Measurements from ENCODE around the gene ZNF48. TPM values are rescaled to one million over a fixed set of nuclear protein-coding genes. Genes with fewer than 3 reads are reported as not detected.
A peak's percentile ranks its signal among the peaks of the same experiment; 100 is the strongest.

Gene ZNF48
- total and polyA plus RNA-seq, 11 donors: 3.1 to 11.0 (median 5.9) TPM

DNA sequence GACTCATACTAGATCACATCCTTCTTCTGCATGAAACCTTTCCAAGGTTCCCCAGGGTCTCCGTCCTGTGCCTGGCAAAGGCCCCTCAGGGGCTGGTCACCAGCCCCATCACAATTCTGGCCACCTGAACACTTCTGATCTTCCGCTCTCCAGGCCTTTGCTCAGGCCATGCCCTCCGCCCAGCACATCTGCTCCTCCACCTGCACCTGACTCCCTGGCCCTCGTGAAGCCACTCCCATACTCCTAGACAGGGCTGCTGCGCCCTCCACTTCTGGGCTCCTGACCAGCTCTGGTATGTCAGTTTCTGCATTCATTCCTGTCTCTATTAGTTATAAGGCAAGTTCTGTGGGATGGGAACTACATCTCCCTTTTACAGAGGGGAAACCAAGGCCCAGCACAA is 22.5 kb upstream of the ZNF48 start:
- Histone ChIP-seq H3K4me3 (no peak overlapping the region), H3K4me1 (peaks cover 0 to 40% (median 24%) of the 10 kb centered on the region in 12 donors), H3K9me3 (no peaks in the 10 kb centered on the region), H3K36me3 (no peaks in the 10 kb centered on the region), H3K27me3 (no peaks in the 10 kb centered on the region), H3K27ac (peak overlapping the region in 3 of 12 donors; percentile 85 to 89 (median 88))
- TF ChIP-seq POLR2A (IDR thresholded peaks at IDR 0.05): no peak
- TF ChIP-seq CTCF (IDR thresholded peaks at IDR 0.05): no peak
- DNase-seq (no peak), ATAC-seq (no peak)
- 90 to 92% (median 91%) methylated on average over 5 of the region's 5 CpGs for WGBS, 4 donors
- intact Hi-C loops (cut with DNase I): no loop called here

DNA sequence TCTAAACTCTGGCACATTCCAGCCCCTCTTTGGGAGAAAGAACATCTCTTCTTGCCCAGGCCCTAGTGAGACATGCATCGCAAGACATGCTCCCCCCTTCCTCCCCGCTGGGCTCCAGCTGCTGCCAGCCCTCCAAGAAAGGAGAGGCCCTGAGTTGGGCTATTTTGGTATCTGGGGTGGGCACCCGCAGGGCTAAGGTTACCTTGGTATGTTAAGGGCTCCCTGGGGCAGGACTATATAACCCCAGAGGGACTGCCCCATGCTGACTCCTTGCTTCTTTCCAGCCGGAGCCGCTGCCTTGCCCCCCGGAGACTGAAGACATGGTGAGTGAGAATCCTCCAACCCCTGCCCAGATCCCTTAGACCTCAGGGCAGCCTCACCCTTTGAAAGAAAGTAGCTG is 20.7 kb upstream of the ZNF48 start, which contains the start of gene MYL11:
TSS of gene MYL11 (plus strand) at position 265 of the 400 bp plus-strand sequence. CDS start at position 321, 56 bp downstream.
- TF ChIP-seq CTCF (IDR thresholded peaks at IDR 0.05) (no peak), POLR2A (IDR thresholded peaks at IDR 0.05) (no peak)
- Histone ChIP-seq H3K9me3 (no peaks in the 10 kb centered on the region), H3K27ac (no peak within 1 kb of the TSS), H3K27me3 (no peaks in the 10 kb centered on the region), H3K36me3 (no peaks in the 10 kb centered on the region), H3K4me3 (no peak within 1 kb of the TSS), H3K4me1 (peaks cover 0 to 34% (median 22%) of the 10 kb centered on the region in 12 donors)
- ATAC-seq (no peak), DNase-seq (peak in 1 of 5 donors; percentile 15)
- intact Hi-C loops (cut with DNase I): no loop called here
- WGBS, 4 donors: 81 to 90% (median 85%) methylated on average over 6 of the region's 6 CpGs

- Histone ChIP-seq H3K4me3 (no peak overlapping the region), H3K27me3 (no peaks in the 10 kb centered on the region), H3K36me3 (no peaks in the 10 kb centered on the region), H3K9me3 (no peaks in the 10 kb centered on the region), H3K4me1 (peaks cover 0 to 37% (median 22%) of the 10 kb centered on the region in 12 donors), H3K27ac (peak overlapping the region in 1 of 12 donors; percentile 99)
- TF ChIP-seq CTCF (IDR thresholded peaks at IDR 0.05) (no peak), POLR2A (IDR thresholded peaks at IDR 0.05) (no peak)
- ATAC-seq (no peak), DNase-seq (peak in 1 of 5 donors; percentile 24)
- 88 to 91% (median 90%) methylated on average over 8 of the region's 8 CpGs for WGBS, 4 donors
- intact Hi-C loops (cut with DNase I): no loop called here
These were observed 19.4 kb upstream of the ZNF48 start for GRCh38 chr16:30375864-30376263.

GRCh38 chr16:30376461-30376902 is 18.7 kb upstream of the ZNF48 start:
- 93 to 100% (median 95%) methylated on average over 2 to 8 of the region's 8 CpGs for WGBS, 4 donors
- TF ChIP-seq POLR2A (IDR thresholded peaks at IDR 0.05) (no peak), CTCF (IDR thresholded peaks at IDR 0.05) (no peak)
- Histone ChIP-seq H3K27me3 (no peaks in the 10 kb centered on the region), H3K4me1 (peaks cover 0 to 37% (median 20%) of the 10 kb centered on the region in 12 donors), H3K27ac (peak overlapping the region in 2 of 12 donors; percentile 99 to 100), H3K9me3 (no peaks in the 10 kb centered on the region), H3K4me3 (no peak overlapping the region), H3K36me3 (no peaks in the 10 kb centered on the region)
- ATAC-seq (no peak), DNase-seq (no peak)
- intact Hi-C loops (cut with DNase I): no loop called here

Measured in heart left ventricle (tissue), 16 donors.